ENCODE results near the gene CD40LG. TPM values are rescaled to one million over a fixed set of nuclear protein-coding genes. Genes with fewer than 3 reads are reported as not detected.

Gene CD40LG
- total RNA-seq, 1 donor from 2014 or later: not detected

Other genes with a start within 250 kb of the CD40LG start
- gene BRS3, start 160.2 kb upstream of the CD40LG start, total RNA-seq (ENCODE audit: unreplicated experiment): not detected
- 31.6 TPM for gene HTATSF1, start 150.6 kb upstream of the CD40LG start, total RNA-seq (ENCODE audit: unreplicated experiment)
- not detected for gene VGLL1, start 115.9 kb upstream of the CD40LG start, total RNA-seq (ENCODE audit: unreplicated experiment)
- gene ARHGEF6, start 132.8 kb downstream of the CD40LG start, total RNA-seq (ENCODE audit: unreplicated experiment): 18.8 TPM
- gene RBMX, start 232.6 kb downstream of the CD40LG start, total RNA-seq (ENCODE audit: unreplicated experiment): 267 TPM